Vagina (tissue), 2 donors: Measurements from ENCODE around the gene HMBS.

Experiments used
- CTCF ChIP-seq, 3 experiments: fragments of 450-650 bp in 2 of 3; fragments of 200-600 bp in 1 of 3; sonication (generic) in 1 of 3; IDR thresholded peaks; one replicate each; pipeline ENCODE4 v1.5.1; 2017 to 2019; ENCODE audit warnings: antibody characterized with exemption in 3 of 3, mild to moderate bottlenecking in 2 of 3, moderate library complexity in 2 of 3
- POLR2A ChIP-seq, 2 donors: fragments of 450-650 bp; IDR thresholded peaks; one replicate each; pipeline ENCODE4 v1.6.1; 2017; ENCODE audit warnings: antibody characterized with exemption in 2 of 2, mild to moderate bottlenecking in 2 of 2, moderate library complexity in 2 of 2

DNA sequence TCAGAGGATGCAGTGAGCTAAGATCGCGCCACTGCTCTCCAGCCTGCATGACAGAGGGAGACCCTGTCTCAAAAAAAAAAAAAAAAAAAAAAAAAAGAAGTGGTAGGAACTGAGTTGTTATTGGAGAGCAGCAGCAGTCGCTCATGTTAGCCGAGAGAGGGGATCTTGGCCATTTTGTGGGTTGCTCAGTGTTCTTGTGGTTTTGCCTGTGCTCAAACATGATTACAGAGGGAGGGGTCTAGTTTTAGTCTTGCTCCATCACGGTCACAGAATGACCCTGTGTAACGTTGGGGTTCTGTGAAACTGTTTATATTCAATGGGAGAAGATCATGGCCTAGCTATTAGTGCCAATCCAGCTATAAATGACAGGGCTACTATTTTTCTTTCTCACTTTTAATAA lies 15.0 kb downstream of the HMBS start:
- TF ChIP-seq POLR2A (IDR thresholded peaks at IDR 0.05): no peak
- TF ChIP-seq CTCF (IDR thresholded peaks at IDR 0.05): no peak
